OCI-LY7 (cell line): ENCODE measurements around the gene FOXG1. TPM values are rescaled to one million over a fixed set of nuclear protein-coding genes. Genes with fewer than 3 reads are reported as not detected.

Experiments used
- BruUV-seq: library from RNA; stranded (reverse); fragments of 400-500 nt; replicated peaks from 2 replicates; lab custom pipeline; 2021; lab: Mats Ljungman, UMichigan
- CTCF ChIA-PET: fragments of 300-600 bp; sonication (Branson Sonifier 250); formaldehyde crosslinking; loops from one replicate; lab custom pipeline; 2022; ENCODE audit warnings: antibody characterized with exemption; ENCODE audit not compliant: unreplicated experiment; lab: Charles Lee
- POLR2A ChIA-PET: fragments of 300-600 bp; sonication (Branson Sonifier 250); formaldehyde crosslinking; loops from one replicate; lab custom pipeline; 2022; ENCODE audit warnings: antibody characterized with exemption; lab: Charles Lee
- DNase-seq: peaks from one replicate; pipeline ENCODE4 v3.0.0-alpha.2; 2015; ENCODE audit warnings: low spot score
- H2AFZ ChIP-seq: fragments of 200-600 bp; sonication (generic), shearing (Covaris generic); 2 replicates; pipeline ENCODE4 v1.6.1; 2014; ENCODE audit warnings: mild to moderate bottlenecking, antibody characterized with exemption, low read length, moderate library complexity
- H3K27ac ChIP-seq: fragments of 200-600 bp; sonication (generic); 2 replicates; pipeline ENCODE4 v1.5.1; 2014; ENCODE audit warnings: mixed run types, low read depth, mild to moderate bottlenecking, moderate library complexity, low read length, inconsistent platforms; ENCODE audit not compliant: poor library complexity, severe bottlenecking
- H3K36me3 ChIP-seq: fragments of 200-600 bp; sonication (generic); 2 replicates; pipeline ENCODE4 v1.6.1; 2014; ENCODE audit warnings: mild to moderate bottlenecking, antibody characterized with exemption, low read length, moderate library complexity, mixed read lengths; ENCODE audit not compliant: insufficient read depth
- H3K4me1 ChIP-seq: fragments of 200-600 bp; sonication (generic); 2 replicates; pipeline ENCODE4 v1.5.1; 2014; ENCODE audit warnings: mild to moderate bottlenecking, low read length; ENCODE audit not compliant: insufficient read depth, poor library complexity, severe bottlenecking
- H3K4me2 ChIP-seq: fragments of 200-600 bp; sonication (generic); 2 replicates; pipeline ENCODE4 v1.6.1; 2014; ENCODE audit warnings: mild to moderate bottlenecking, low read length
- H3K4me3 ChIP-seq: fragments of 200-600 bp; sonication (generic); 2 replicates; pipeline ENCODE4 v1.5.1; 2014; ENCODE audit warnings: mild to moderate bottlenecking, low read depth, low read length; ENCODE audit not compliant: poor library complexity, severe bottlenecking
- H3K79me2 ChIP-seq: fragments of 200-600 bp; sonication (generic); 2 replicates; pipeline ENCODE4 v1.6.1; 2016; ENCODE audit warnings: low read depth, mild to moderate bottlenecking, low read length, moderate library complexity, mixed read lengths; ENCODE audit not compliant: insufficient read depth
- H3K9me2 ChIP-seq: fragments of 200-600 bp; sonication (generic); 2 replicates; pipeline ENCODE4 v1.6.1; 2016; ENCODE audit warnings: mild to moderate bottlenecking, low read length, mixed read lengths; ENCODE audit not compliant: insufficient read depth
- H3K9me3 ChIP-seq: fragments of 200-600 bp; sonication (generic); 2 replicates; pipeline ENCODE4 v1.6.1; 2014; ENCODE audit warnings: mild to moderate bottlenecking, mixed run types, low read length, mixed read lengths
- H4K20me1 ChIP-seq: fragments of 200-600 bp; sonication (generic); 2 replicates; pipeline ENCODE4 v1.6.1; 2014; ENCODE audit warnings: mild to moderate bottlenecking, antibody characterized with exemption, low read length, moderate library complexity, mixed read lengths; ENCODE audit not compliant: insufficient read depth
- CTCF ChIP-seq: fragments of 200-600 bp; sonication (generic); conservative IDR thresholded peaks from 2 replicates; pipeline ENCODE4 v1.5.1; 2014; ENCODE audit warnings: mild to moderate bottlenecking, antibody characterized with exemption, low read length, moderate library complexity, mixed read lengths
- EZH2phosphoT487 ChIP-seq: fragments of 200-600 bp; sonication (generic); IDR thresholded peaks from 2 replicates; pipeline ENCODE4 v1.6.1; 2018; ENCODE audit warnings: low read depth, borderline replicate concordance, mild to moderate bottlenecking, mixed run types, antibody characterized with exemption, low read length, moderate library complexity, mixed read lengths
- intact Hi-C: fragments of 100-400 bp; cut with micrococcal nuclease; formaldehyde crosslinking; loops from one replicate; pipeline ENCODE4 v1.10.0; 2022; ENCODE audit not compliant: unreplicated experiment
- total RNA-seq, 2 experiments: library from RNA; depleted of rRNA in 1 of 2; stranded (reverse); fragments of >200 nt in 1 of 2; shearing (Covaris generic) in 1 of 2; gene quantifications; 2 replicates each; pipeline ENCODE4 v1.2.3, GENCODE V29; 2014 to 2022

Gene FOXG1
- total RNA-seq, 2 experiments from 2014 or later = not detected

- H3K27ac ChIP-seq = no peak overlapping the region
- H3K9me2 ChIP-seq = no peaks in the 10 kb centered on the region
- TF ChIP-seq EZH2phosphoT487 (no peak), CTCF (no peak)
- POLR2A ChIA-PET = no interaction called here
- no peak overlapping the region for H3K4me3 ChIP-seq
- no peak for DNase-seq
- 0 out of 2 replicates have a peak, but pooled peaks cover 3% of the 10 kb centered on the region for H3K9me3 ChIP-seq
- no peak overlapping the region for H3K4me2 ChIP-seq
- no peaks in the 10 kb centered on the region for H3K4me1 ChIP-seq
- H3K79me2 ChIP-seq = no peaks in the 10 kb centered on the region
- H2AFZ ChIP-seq = no peak overlapping the region
- intact Hi-C loops = no loop called here
- no peaks in the 10 kb centered on the region for H4K20me1 ChIP-seq
- no TSS peak for BruUV-seq
- no peaks in the 10 kb centered on the region for H3K36me3 ChIP-seq
- CTCF ChIA-PET = no interaction called here
These were observed 24.3 kb upstream of the FOXG1 start for GRCh38 chr14:28742171-28742846.

DNA sequence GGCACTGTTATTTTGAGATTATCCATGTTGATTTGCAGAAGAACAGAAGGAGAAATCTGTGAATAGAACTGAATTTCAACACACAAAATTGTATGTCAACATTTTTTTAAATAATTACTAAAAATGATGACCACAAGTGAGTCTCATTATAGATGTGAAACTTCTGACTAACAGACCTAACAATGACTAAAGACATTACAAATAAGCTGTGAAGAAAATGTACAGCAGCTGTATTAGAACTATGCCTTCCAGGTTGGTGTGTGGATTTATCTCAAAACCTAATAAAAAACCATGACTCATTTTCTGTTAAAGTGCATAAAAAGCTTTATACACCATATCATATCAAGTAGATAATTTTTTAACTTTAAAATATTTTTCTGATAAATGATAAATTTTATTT lies 22.5 kb upstream of the FOXG1 start:
- Histone ChIP-seq H2AFZ (no peak overlapping the region), H3K4me3 (no peak overlapping the region), H3K9me2 (no peaks in the 10 kb centered on the region), H3K27ac (no peak overlapping the region), H3K4me2 (no peak overlapping the region), H3K36me3 (no peaks in the 10 kb centered on the region), H4K20me1 (no peaks in the 10 kb centered on the region), H3K79me2 (no peaks in the 10 kb centered on the region), H3K9me3 (no peaks in the 10 kb centered on the region), H3K4me1 (no peaks in the 10 kb centered on the region)
- no peak for TF ChIP-seq EZH2phosphoT487
- no TSS peak for BruUV-seq
- no peak for DNase-seq
- ChIA-PET POLR2A (no interaction called here), CTCF (no interaction called here)
- intact Hi-C loops = no loop called here

DNA sequence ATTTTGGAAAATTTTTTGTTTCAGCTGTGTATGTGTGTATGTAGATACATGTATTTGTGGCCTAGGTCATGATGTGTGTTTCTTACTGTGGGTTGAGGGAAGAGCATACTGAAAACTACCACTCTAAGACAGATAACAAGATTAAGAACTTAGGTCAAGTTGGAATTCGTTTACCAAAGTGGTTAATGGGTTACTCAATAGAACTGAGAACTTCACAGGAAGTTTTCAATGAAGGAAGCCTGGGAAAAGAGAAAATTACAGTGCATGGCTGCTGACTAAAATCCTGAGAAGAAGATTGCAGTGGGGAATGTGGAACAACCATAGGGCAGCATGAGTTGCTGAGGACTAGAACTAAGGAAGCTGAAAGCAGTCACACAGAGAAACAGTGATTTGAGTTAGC lies 21.4 kb upstream of the FOXG1 start:
- TF ChIP-seq EZH2phosphoT487 = no peak
- no peak for TF ChIP-seq CTCF
- intact Hi-C loops = no loop called here
- H3K4me3 ChIP-seq = no peak overlapping the region
- no peak for DNase-seq
- no peak overlapping the region for H3K4me2 ChIP-seq
- H3K36me3 ChIP-seq = no peaks in the 10 kb centered on the region
- no peak overlapping the region for H3K27ac ChIP-seq
- H3K79me2 ChIP-seq = no peaks in the 10 kb centered on the region
- CTCF ChIA-PET = no interaction called here
- POLR2A ChIA-PET = interaction anchor here (0.7 kb wide), 1 partner anchor 139 kb away, joined by 3 read pairs; no protein-coding TSS in a partner anchor
- H3K4me1 ChIP-seq = no peaks in the 10 kb centered on the region
- H2AFZ ChIP-seq = no peak overlapping the region
- H4K20me1 ChIP-seq = no peaks in the 10 kb centered on the region
- H3K9me2 ChIP-seq = no peaks in the 10 kb centered on the region
- BruUV-seq = no TSS peak
- no peaks in the 10 kb centered on the region for H3K9me3 ChIP-seq
